ENCODE measurements around the gene APLP2.
"Not testable (repeated sequence)": the region's sequence is repeated elsewhere in the genome, so short reads cannot be mapped to it uniquely, and the experiment has no call there.

APLP2 gene

DNA sequence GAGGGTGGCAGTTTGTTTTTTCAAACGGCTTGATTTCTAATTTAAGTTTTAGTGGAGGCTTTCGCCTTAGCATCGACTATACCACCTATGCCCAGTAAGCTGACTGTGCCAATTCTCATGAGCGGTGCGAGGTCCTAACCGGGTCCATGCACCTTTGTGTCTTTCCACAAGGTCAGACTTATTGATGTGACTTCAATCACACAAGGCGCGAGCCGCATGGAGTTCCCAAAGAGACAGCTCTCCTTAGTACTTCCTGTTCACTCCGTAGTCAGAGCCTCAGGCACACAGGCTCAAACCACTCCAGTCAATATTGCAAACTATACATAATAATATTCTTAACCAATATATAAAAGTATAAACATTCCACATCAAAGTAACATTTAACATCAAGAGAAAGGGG, 108.1 kb downstream of the APLP2 start:
- DNase-seq, result no peak

DNA sequence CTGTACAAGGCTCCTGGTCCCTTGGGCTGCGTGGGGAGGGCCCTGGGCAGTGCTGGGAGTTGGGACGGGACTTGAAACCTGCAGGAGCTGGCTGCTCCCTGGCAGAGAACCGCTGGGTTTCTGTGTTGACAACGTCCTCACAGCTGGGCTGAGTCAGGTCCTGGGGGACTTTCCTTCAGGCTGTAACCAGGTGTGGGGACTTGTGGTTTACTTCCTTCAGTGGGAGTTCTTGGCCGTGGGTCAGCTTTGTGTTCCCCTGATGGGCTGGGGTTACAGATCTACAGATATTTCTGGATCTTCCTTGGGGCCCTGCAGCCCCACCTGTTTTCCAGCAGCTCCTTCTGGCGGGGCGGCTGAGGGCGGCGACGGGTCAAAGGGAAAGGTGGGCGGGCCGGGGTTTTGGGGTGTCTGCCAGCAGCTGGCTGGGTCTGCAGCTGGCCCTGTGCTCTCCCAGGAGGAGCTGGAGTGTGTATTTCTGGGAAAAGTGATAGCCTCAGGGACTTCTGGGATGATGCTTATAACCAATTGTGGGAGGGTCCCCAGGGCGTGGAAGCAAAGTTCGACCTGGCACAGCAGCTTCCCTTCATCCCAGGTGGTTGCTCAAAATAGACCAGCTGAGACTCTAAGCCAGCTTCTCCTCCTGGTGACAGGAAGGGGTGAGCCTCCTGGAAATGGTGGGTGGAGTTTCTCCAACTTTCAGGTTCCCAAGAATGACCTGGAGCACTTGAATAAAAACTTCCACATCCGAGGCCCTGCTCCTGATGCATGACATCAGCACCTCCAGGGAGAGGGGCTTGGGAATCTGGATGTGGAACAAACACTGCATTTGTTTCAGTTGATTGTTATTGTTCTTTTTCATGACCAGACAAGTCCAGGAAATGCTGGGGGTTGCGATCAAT, 109.0 kb downstream of the APLP2 start:
- DNase-seq, result no peak

DNA sequence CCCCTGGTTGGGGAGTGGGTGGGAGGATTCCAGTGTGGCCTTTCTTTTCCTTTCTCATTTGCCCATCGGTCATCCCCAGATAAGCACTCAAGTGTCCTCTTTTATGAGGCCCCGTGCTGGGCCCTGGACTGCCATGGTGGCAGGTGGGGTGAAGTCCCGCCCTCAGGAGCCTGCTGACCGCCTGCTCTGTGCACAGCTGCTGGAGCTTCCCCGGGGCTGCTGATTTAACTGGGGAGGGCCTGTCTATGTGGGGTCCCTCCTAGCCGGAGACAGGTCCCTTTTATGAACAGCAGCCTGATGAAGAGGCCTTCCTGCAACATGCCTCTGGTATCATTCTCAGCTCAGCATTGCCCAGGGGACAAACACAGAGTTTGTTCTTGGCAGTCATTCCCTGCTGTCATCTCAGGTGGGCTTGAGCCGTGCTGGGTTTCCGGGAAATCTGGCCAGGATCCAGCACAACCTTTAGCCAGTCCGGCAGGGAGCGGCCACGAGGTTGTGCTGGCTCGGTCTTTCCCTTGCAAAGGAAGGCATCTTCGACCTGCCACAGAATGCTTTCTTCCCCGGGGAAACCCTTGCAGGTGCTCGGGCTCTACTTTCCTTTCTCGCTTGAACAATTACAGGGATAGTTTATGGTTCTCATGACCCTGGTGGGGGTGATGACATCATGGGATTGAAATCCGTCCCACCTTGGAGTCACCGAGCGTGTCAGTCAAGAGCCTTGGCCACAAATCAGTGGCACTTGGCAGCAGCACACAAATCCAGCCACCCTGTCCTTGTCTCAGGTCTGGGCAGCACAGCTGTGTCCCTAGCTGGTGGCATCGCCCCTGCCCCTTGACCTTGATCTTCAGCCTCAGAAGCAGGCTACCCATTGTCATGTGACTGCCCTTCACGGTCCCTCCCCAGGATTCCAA, 110.0 kb downstream of the APLP2 start:
- no peak for DNase-seq

DNA sequence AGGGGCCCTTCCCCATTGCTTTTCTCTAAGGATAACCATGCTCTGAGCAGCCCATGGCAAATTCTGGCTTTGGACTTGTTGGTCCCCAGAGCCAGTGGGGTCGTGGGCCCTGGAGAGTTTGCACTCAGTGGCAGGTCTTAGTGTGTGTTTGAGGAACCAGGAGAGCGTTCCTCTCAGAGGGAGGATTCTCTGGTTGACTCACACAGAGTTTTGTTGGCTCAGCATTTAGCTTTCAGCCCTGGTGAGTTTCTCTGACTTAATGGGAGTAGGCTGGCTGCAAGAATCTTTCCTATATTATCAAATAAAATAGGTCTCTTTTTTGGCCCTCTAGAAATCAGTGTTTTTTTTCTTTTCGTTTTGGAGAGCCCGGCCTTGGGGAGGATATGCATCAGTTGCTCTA, 110.8 kb downstream of the APLP2 start:
- DNase-seq, result no peak

DNA sequence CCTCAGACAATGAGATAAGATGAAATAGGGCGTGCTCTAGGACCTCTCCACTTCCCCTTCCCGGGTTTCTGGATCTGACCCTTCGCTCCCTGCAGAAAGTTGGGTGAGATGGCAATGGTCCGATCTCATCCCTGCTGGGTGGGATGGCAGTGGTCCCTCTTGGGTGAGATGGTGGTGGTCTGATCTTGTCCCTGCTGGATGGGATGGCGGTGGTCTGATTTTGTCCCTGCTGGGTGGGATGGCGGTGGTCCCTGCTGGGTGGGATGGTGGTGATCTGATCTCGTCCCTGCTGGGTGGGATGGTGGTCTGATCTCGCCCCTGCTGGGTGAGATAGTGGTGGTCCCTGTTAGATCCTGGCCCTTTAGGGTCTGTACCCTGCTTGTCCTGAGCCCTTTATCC, 111.2 kb downstream of the APLP2 start:
- DNase-seq, result no peak

DNA sequence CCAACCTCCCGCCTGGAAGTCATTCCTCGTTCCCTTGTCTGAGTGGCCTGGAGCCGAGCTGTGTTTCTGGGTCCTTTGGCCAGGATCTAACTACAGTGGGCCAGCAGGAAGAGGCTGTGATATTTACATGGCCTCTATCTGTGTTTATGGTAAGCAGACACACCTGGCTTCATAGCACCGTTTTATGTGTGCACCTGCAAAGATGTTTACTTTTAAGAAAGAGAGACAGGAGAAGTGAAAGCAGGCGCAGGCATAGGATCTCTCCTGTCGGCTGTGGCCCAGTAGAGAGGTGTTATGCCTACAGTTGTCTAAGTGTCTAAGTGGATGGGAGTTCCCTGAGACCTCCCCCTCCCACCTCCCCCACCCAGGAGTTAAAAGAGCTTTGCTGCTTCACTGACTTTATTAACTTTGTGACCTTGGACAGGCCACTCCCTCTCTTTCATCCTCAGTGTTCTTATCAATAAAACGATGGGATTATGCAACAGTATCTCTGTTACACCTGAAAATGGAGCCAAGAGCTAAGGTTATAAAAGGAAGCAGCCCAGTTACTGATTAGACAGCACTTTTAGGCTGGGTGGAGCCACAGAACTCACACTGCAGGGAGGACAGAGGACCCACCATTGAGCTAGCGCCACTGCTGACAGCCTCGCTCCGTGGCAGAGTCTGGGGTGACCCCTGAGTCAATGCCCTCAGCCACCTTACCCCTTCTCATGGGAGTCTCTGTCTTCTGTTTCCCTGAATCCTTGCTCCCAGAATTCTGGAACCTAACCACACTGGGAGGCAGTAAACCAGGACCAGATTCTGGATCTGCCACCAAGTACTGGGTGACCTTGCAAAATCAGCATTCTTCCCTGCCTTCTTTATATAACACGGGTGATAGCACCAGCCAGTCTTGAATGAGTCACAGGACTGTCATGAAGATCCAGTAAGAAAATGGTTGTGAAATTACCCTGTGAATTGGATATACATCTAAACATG, 111.9 kb downstream of the APLP2 start:
- DNase-seq, result no peak

DNA sequence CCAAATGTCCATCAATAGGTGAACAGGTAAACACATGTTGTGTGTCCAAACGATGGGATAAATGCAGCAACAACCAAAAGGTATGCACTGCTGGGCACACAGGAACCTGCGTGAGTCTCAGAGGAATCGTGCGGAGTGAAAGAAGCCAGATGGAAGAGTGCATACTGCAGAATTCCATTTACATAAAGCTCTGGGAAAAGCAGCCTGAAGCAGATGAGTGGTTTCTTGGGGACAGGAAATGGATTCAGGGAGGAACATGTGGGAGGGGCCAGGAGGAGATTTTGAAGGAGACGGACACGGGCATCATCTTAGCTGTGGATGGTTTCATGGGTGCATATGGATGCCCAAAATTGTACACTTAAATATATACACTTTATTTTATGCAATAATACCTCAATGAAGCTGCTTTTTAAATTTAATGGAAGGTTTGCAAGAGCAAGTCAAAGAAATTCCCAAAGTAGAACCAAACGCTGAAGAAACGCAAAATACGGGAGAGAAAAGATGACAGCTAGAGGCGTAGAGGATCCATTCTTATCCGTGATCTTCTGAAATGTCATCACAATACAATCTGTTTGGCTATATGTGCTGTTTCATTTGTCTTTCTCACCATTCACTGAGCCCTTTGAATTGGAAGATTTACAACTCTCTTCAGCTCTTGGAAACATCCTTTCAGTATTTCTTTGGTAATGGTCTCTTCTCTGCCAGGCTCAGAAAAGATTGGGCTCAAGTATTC, 114.3 kb downstream of the APLP2 start:
- no peak for DNase-seq

DNA sequence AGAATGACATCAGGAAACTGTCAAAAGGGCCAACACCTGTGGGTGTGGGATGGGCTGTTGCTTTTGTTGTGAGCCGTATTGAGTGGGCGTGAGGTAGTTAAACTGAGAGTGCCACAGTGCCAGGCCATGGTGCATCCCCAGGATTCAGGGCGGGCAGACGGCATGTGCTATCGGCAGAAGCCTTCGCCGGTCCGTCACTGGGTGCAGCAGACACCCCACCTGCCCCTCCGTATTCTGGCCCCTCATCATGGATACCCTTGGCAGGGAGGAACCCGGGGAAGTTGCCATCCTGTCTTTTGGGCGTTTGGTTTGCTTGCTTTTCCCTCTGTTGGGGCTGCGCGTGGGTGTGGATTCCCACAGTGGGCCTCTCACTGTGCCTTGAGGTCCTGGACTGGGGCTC, 117.4 kb downstream of the APLP2 start:
- DNase-seq, result no peak

DNA sequence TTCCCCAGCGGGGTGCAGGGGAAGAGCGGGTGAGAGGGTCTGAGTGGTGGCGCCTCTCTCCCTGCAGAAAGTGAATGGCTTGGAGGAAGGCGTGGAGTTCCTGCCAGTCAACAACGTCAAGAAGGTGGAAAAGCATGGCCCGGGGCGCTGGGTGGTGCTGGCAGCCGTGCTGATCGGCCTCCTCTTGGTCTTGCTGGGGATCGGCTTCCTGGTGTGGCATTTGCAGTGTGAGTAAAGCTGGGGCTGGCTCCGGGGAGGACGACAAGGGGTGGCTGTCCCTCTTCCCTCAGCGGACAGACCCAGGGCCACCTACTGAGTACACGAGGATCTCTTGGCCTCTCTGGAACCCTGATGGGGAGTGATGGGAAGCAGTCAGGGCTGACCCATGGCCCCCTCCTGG, 118.4 kb downstream of the APLP2 start:
- DNase-seq, result no peak

DNA sequence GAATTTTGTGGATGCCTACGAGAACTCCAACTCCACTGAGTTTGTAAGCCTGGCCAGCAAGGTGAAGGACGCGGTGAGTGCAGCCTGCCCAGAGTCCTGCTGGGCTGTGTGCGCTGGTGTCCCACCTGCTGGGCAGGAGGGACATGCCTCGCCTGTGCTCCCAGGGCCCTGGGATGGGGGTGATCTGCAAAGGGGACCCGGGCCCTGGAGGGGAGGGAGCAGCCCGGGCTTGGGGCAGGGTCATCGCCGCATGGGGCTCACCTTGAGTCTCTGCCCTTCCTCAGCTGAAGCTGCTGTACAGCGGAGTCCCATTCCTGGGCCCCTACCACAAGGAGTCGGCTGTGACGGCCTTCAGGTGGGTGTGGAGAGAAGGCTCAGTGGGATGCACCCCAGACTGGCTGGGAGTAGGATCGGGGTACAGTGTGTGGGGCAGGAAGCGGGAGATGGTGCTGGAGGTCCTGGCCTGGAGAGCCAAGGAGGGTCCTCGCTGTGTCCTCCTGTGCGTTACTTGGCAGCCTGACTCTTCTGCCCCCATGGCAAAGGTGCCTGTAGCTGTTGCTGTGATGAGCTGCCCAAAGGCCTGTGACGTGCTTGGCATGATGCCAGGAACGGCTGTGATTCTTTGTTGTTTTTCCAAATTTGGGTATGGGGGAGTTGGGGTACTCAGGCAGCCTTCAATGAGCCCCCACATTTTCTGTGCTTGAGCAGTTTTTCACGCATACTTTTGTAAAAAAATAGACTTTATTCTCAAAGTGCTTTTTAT, 119.1 kb downstream of the APLP2 start:
- DNase-seq, result no peak

DNA sequence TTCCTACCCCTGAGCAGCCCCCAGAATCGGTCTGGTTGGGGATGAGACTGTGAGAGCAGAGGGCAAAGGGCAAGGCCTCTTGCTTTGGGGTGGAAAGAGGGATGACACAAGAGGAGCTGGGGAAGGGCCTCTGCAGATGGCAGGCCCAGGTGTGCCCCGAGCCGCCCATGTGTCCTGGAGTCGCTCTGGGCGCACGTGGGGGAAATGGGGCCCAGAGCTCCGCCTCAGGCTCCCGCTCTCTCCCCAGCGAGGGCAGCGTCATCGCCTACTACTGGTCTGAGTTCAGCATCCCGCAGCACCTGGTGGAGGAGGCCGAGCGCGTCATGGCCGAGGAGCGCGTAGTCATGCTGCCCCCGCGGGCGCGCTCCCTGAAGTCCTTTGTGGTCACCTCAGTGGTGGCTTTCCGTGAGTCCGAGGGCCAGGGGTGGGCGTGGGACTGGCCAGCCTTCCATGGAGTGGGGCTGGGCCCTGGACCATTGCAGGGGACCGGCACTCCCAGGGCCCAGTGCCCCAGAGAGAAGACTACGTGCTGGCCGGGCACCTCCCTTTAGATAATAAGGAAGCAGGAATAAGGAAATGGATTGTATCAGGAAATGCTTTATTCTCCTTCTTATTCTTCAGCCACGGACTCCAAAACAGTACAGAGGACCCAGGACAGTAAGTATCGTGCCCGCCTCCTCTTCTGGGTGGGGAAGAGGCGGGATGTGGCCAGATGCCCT, 120.0 kb downstream of the APLP2 start:
- DNase-seq, result no peak

DNA sequence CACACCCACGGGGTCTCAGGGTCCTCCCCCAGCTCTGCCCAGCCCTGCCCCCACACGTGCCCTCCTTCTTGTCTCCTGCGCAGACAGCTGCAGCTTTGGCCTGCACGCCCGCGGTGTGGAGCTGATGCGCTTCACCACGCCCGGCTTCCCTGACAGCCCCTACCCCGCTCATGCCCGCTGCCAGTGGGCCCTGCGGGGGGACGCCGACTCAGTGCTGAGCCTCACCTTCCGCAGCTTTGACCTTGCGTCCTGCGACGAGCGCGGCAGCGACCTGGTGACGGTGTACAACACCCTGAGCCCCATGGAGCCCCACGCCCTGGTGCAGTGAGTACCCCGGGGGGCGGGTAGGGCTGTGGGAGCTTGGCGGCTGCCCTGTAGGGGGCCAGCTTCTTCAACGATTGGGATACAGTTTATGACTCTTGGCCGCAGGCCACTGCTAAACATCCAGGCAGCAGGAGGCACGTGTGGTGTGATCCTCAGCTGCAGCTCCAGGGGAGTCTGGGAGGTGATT, 120.7 kb downstream of the APLP2 start:
- no peak for DNase-seq

DNA sequence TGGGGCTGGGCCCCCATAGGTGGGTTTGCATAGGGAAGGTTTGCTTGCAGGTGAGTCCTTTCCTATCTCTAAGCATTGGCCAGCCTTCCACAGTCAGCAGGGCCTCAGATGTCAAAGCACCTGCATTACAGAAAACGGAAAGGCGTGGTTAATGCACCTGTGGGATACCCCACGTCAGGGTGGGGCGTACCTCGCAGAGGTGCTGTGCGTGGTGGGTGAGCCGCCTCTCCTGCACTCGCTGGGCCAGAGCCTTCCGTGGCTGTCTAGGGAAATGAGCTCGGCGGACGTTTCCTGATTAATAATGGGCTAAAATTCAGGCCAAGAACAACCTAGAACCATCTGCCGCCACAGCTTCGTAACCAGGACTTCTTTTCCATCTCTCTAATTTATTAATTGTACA, 122.2 kb downstream of the APLP2 start:
- no peak for DNase-seq

DNA sequence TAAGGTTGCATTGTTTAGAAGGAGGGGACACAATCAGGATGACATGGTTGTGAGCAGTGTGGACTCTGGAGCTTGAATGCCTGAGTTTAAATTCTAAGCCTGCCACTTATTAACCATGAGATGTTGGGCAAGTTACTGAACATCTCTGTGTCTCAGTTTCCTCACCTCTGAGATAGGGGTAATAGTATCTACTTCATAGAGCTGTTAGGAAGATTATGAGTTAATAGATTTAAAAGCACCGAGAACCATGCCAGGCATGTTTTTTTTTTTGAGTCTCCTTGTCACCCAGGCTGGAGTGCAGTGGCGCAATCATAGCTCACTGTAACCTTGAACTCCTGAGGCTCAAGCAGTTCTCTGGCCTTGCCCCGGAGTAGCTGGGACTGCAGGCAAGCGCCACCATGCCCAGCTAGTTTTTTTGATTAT, 123.2 kb downstream of the APLP2 start:
- no peak for DNase-seq

DNA sequence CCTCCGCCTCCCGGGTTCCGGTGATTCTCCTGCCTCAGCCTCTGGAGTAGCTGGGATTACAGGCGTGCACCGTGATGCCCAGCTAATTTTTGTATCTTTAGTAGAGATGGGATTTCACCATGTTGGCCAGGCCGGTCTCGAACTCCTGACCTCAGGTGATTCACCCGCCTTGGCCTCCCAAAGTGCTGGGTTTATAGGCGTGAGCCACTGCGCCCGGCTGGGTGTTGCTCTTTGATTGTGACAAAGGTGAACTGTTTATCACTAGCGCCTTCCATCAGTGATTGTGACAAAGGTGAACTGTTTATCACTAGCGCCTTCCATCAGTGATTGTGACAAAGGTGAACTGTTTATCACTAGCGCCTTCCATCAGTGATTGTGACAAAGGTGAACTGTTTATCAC, 123.9 kb downstream of the APLP2 start:
- DNase-seq, result not testable (repeated sequence)
